H9 (cell line): ENCODE results near the gene LRRC34. TPM values are rescaled to one million over a fixed set of nuclear protein-coding genes. Genes with fewer than 3 reads are reported as not detected.

ENCODE experiments used
- DNase-seq: peaks from one replicate; pipeline ENCODE4 v3.0.0-alpha.2; 2017
- H2AFZ ChIP-seq: one replicate; pipeline ENCODE4 v1.6.1; 2013; ENCODE audit warnings: mild to moderate bottlenecking, low read length, control low read depth, moderate library complexity
- H2AK5ac ChIP-seq: 2 replicates; pipeline ENCODE4 v1.6.1; 2013; ENCODE audit warnings: low read length, control low read depth, mixed read lengths; ENCODE audit not compliant: insufficient read length
- H2BK120ac ChIP-seq: one replicate; pipeline ENCODE4 v1.6.1; 2013; ENCODE audit warnings: low read depth, mild to moderate bottlenecking, low read length, control low read depth, inconsistent platforms; ENCODE audit not compliant: poor library complexity, severe bottlenecking
- H2BK12ac ChIP-seq: 2 replicates; pipeline ENCODE4 v1.6.1; 2013; ENCODE audit warnings: low read length, control low read depth, mixed read lengths, low read depth; ENCODE audit not compliant: insufficient read length
- H2BK15ac ChIP-seq: 2 replicates; pipeline ENCODE4 v1.6.1; 2013; ENCODE audit warnings: low read depth, low read length, control low read depth
- H2BK20ac ChIP-seq: one replicate; pipeline ENCODE4 v1.6.1; 2013; ENCODE audit warnings: low read depth, mild to moderate bottlenecking, low read length, control low read depth, inconsistent platforms; ENCODE audit not compliant: poor library complexity, severe bottlenecking
- H2BK5ac ChIP-seq: 2 replicates; pipeline ENCODE4 v1.6.1; 2013; ENCODE audit warnings: low read length, control low read depth, mixed read lengths; ENCODE audit not compliant: insufficient read length
- H3K14ac ChIP-seq: 2 replicates; pipeline ENCODE4 v1.6.1; 2013; ENCODE audit warnings: low read length, control low read depth; ENCODE audit not compliant: insufficient read depth
- H3K18ac ChIP-seq: 2 replicates; pipeline ENCODE4 v1.6.1; 2013; ENCODE audit warnings: low read depth, mild to moderate bottlenecking, mixed read lengths, low read length, control low read depth; ENCODE audit not compliant: insufficient read length
- H3K23ac ChIP-seq: 2 replicates; pipeline ENCODE4 v1.6.1; 2013; ENCODE audit warnings: low read length, control low read depth, mixed read lengths, low read depth; ENCODE audit not compliant: insufficient read length
- H3K23me2 ChIP-seq: 2 replicates; pipeline ENCODE4 v1.6.1; 2013; ENCODE audit warnings: low read depth, mild to moderate bottlenecking, mixed read lengths, low read length, control low read depth; ENCODE audit not compliant: insufficient read length, poor library complexity, severe bottlenecking
- H3K27ac ChIP-seq: 2 replicates; pipeline ENCODE4 v1.5.1; 2013; ENCODE audit warnings: low read length, control low read depth, mixed read lengths, low read depth; ENCODE audit not compliant: insufficient read length
- H3K27me3 ChIP-seq: 2 replicates; pipeline ENCODE4 v1.6.1; 2013; ENCODE audit warnings: low read length, control low read depth, inconsistent platforms; ENCODE audit not compliant: insufficient read depth
- H3K4ac ChIP-seq: 2 replicates; pipeline ENCODE4 v1.6.1; 2013; ENCODE audit warnings: low read depth, mild to moderate bottlenecking, control low read depth, inconsistent platforms, low read length, moderate library complexity
- H3K4me1 ChIP-seq: 2 replicates; pipeline ENCODE4 v1.6.1; 2013; ENCODE audit warnings: low read length, control low read depth, inconsistent platforms; ENCODE audit not compliant: insufficient read depth
- H3K4me2 ChIP-seq: 2 replicates; pipeline ENCODE4 v1.6.1; 2013; ENCODE audit warnings: low read length, control low read depth, mixed read lengths; ENCODE audit not compliant: insufficient read length, insufficient read depth
- H3K56ac ChIP-seq: 2 replicates; pipeline ENCODE4 v1.6.1; 2013; ENCODE audit warnings: low read depth, mild to moderate bottlenecking, mixed read lengths, low read length, control low read depth; ENCODE audit not compliant: insufficient read length
- H3K79me1 ChIP-seq: 2 replicates; pipeline ENCODE4 v1.6.1; 2013; ENCODE audit warnings: low read depth, mild to moderate bottlenecking, moderate library complexity, low read length, control low read depth, inconsistent platforms; ENCODE audit not compliant: insufficient read depth, poor library complexity, severe bottlenecking
- H3K79me2 ChIP-seq: 2 replicates; pipeline ENCODE4 v1.6.1; 2013; ENCODE audit warnings: low read length, control low read depth, inconsistent platforms; ENCODE audit not compliant: insufficient read depth
- H3K9ac ChIP-seq: 2 replicates; pipeline ENCODE4 v1.6.1; 2013; ENCODE audit warnings: low read length, control low read depth, mixed read lengths; ENCODE audit not compliant: insufficient read length; ENCODE audit errors: extremely low read depth
- H3K9me3 ChIP-seq: one replicate; pipeline ENCODE4 v1.6.1; 2013; ENCODE audit warnings: low read depth, low read length, inconsistent platforms; ENCODE audit not compliant: control insufficient read depth
- H3T11ph ChIP-seq: one replicate; pipeline ENCODE4 v1.6.1; 2013; ENCODE audit warnings: mild to moderate bottlenecking, low read length, control low read depth, inconsistent platforms
- H4K20me1 ChIP-seq: one replicate; pipeline ENCODE4 v1.6.1; 2013; ENCODE audit not compliant: control insufficient read depth, insufficient read length, insufficient read depth
- H4K5ac ChIP-seq: 2 replicates; pipeline ENCODE4 v1.6.1; 2013; ENCODE audit warnings: low read depth, mild to moderate bottlenecking, mixed read lengths, low read length, control low read depth; ENCODE audit not compliant: insufficient read length
- H4K8ac ChIP-seq: replicated peaks from 2 replicates; pipeline ENCODE4 v1.6.1; 2013; ENCODE audit warnings: low read length, control low read depth, mixed read lengths, low read depth; ENCODE audit not compliant: insufficient read length
- H4K91ac ChIP-seq: 2 replicates; pipeline ENCODE4 v1.6.1; 2013; ENCODE audit warnings: low read depth, mild to moderate bottlenecking, moderate library complexity, mixed read lengths, low read length, control low read depth; ENCODE audit not compliant: insufficient read length
- H3K27ac Mint-ChIP-seq, 3 experiments: 2 replicates in 2 of 3; 3 replicates in 1 of 3; pipeline ENCODE4 v1.8.0; 2020 to 2021; ENCODE audit warnings: mixed read lengths in 3 of 3, mild to moderate bottlenecking in 1 of 3, moderate library complexity in 1 of 3
- H3K27me3 Mint-ChIP-seq: 2 replicates; pipeline ENCODE4 v1.8.0; 2021; ENCODE audit warnings: low read depth, mild to moderate bottlenecking, moderate library complexity, mixed read lengths
- H3K36me3 Mint-ChIP-seq, 3 experiments: 2 replicates in 2 of 3; 3 replicates in 1 of 3; pipeline ENCODE4 v1.8.0; 2020 to 2021; ENCODE audit warnings: low read depth in 3 of 3, mixed read lengths in 3 of 3; ENCODE audit not compliant: insufficient read depth in 1 of 3
- H3K4me1 Mint-ChIP-seq, 2 experiments: 2 replicates each; pipeline ENCODE4 v1.8.0; 2020; ENCODE audit warnings: mixed read lengths in 2 of 2
- H3K4me3 Mint-ChIP-seq, 2 experiments: 2 replicates in 1 of 2; 3 replicates in 1 of 2; pipeline ENCODE4 v1.8.0; 2020 to 2021; ENCODE audit warnings: mild to moderate bottlenecking in 2 of 2, mixed read lengths in 2 of 2, moderate library complexity in 1 of 2
- H3K9me3 Mint-ChIP-seq, 2 experiments: 2 replicates in 1 of 2; 3 replicates in 1 of 2; pipeline ENCODE4 v1.8.0; 2020; ENCODE audit warnings: mild to moderate bottlenecking in 2 of 2, mixed read lengths in 2 of 2, moderate library complexity in 1 of 2
- CTCF ChIP-seq: fragments of 200-600 bp; sonication (generic); conservative IDR thresholded peaks from 3 replicates; pipeline ENCODE4 v1.8.0; 2021; ENCODE audit warnings: antibody characterized with exemption, mild to moderate bottlenecking
- WGBS: extraction: QIAGEN DNeasy Blood & Tissue Kit; methylation state at CpG from one replicate; pipeline ENCODE4 v1.1.7; 2013; ENCODE audit warnings: missing lambda C conversion rate, low lambda C conversion rate, mixed read lengths; ENCODE audit not compliant: insufficient read length; ENCODE audit errors: extremely low coverage; 5-methylcytosine and 5-hydroxymethylcytosine counted together
- total RNA-seq: library from RNA; stranded (reverse); gene quantifications from 2 replicates; pipeline ENCODE4 v1.2.1, GENCODE V29; 2021

LRRC34 gene
- total RNA-seq, 1 experiment from 2014 or later: 4.6 TPM

- no CpG with 5 or more reads among the region's 11 CpGs for WGBS
- no peaks in the 10 kb centered on the region for H3K9me3 Mint-ChIP-seq
These were observed 33.9 kb upstream of the LRRC34 start for GRCh38 chr3:169846458-169847193.

More at GRCh38 chr3:169846458-169847193, 33.9 kb upstream of the LRRC34 start:
- Histone ChIP-seq H3K27ac (no peak overlapping the region), H3K9ac (no peak overlapping the region), H3K4me2 (no peak overlapping the region), H2BK12ac (no peak overlapping the region), H4K5ac (no peak overlapping the region), H3K79me1 (no peaks in the 10 kb centered on the region), H2BK5ac (no peak overlapping the region), H3K23ac (no peak overlapping the region), H3K9me3 (no peaks in the 10 kb centered on the region), H4K91ac (no peak overlapping the region), H4K20me1 (no peaks in the 10 kb centered on the region), H3K23me2 (no peaks in the 10 kb centered on the region), H3K79me2 (no peaks in the 10 kb centered on the region), H2AFZ (no peak overlapping the region), H4K8ac (no peak overlapping the region), H3K18ac (no peak overlapping the region), H2BK20ac (no peak overlapping the region), H3K56ac (no peak overlapping the region), H2BK15ac (no peak overlapping the region), H3K27me3 (no peaks in the 10 kb centered on the region), H3K4ac (no peak overlapping the region), H3K14ac (no peak overlapping the region), H3K4me1 (no peaks in the 10 kb centered on the region), H2AK5ac (no peak overlapping the region), H3T11ph (no peak overlapping the region), H2BK120ac (no peak overlapping the region)
- TF ChIP-seq CTCF: no peak
- Mint-ChIP-seq H3K36me3 (no peaks in the 10 kb centered on the region), H3K27ac (no peak overlapping the region), H3K4me1 (no peaks in the 10 kb centered on the region), H3K4me3 (no peak overlapping the region), H3K27me3 (no peaks in the 10 kb centered on the region)
- DNase-seq: no peak
